HG03520 (cell line): Measurements from ENCODE around the gene ARRDC1.
A peak's percentile ranks its signal among the peaks of the same experiment; 100 is the strongest.
"Not testable (repeated sequence)": the region's sequence is repeated elsewhere in the genome, so short reads cannot be mapped to it uniquely, and the experiment has no call there.

ENCODE experiments used
- ATAC-seq: cut with Tn5 transposase; IDR thresholded peaks from one replicate; pipeline ENCODE4 v1.9.1; 2021; ENCODE audit warnings: mild to moderate bottlenecking, moderate library complexity; ENCODE audit not compliant: unreplicated experiment

Gene ARRDC1

GRCh38 chr9:137605121-137606004 is at the start of gene ARRDC1:
TSS of gene ARRDC1 (plus strand) at chr9:137605686. CDS start at chr9:137605718, 32 bp downstream.
- ATAC-seq = peak; percentile 75

- ATAC-seq = no peak
Measured at GRCh38 chr9:137556069-137556838, 49.2 kb upstream of the ARRDC1 start.

- ATAC-seq = no peak
Measured at GRCh38 chr9:137558127-137558526, 47.4 kb upstream of the ARRDC1 start.

- ATAC-seq = no peak
Measured at GRCh38 chr9:137564134-137564533, 41.4 kb upstream of the ARRDC1 start.

- ATAC-seq = no peak
Measured at GRCh38 chr9:137564817-137565411, 40.6 kb upstream of the ARRDC1 start.

- not testable (repeated sequence) for ATAC-seq
Measured at GRCh38 chr9:137568445-137568844, 37.0 kb upstream of the ARRDC1 start.

- ATAC-seq = no peak
Measured at GRCh38 chr9:137569609-137570203, 35.8 kb upstream of the ARRDC1 start.

- no peak for ATAC-seq
Measured at GRCh38 chr9:137570566-137570965, 34.9 kb upstream of the ARRDC1 start.

- ATAC-seq = no peak
Measured at GRCh38 chr9:137574192-137574591, 31.3 kb upstream of the ARRDC1 start.

- no peak for ATAC-seq
Measured at GRCh38 chr9:137575364-137575715, 30.1 kb upstream of the ARRDC1 start.

GRCh38 chr9:137575716-137576411 is 29.6 kb upstream of the ARRDC1 start:
- no peak for ATAC-seq

- ATAC-seq = peak; percentile 88
Measured at GRCh38 chr9:137578518-137579258, 26.8 kb upstream of the ARRDC1 start, which contains the start of gene DPH7. TSS of gene DPH7 (minus strand) at chr9:137578925. CDS start at chr9:137578777, 148 bp downstream.

- ATAC-seq = no peak
Measured at GRCh38 chr9:137579259-137579604, 26.3 kb upstream of the ARRDC1 start.

GRCh38 chr9:137580209-137580953 is 25.1 kb upstream of the ARRDC1 start:
- no peak for ATAC-seq

GRCh38 chr9:137580954-137581322 is 24.5 kb upstream of the ARRDC1 start:
- no peak for ATAC-seq

GRCh38 chr9:137581361-137582285 is 23.9 kb upstream of the ARRDC1 start:
- ATAC-seq = no peak

- ATAC-seq = no peak
Measured at GRCh38 chr9:137582286-137582860, 23.1 kb upstream of the ARRDC1 start.

- no peak for ATAC-seq
Measured at GRCh38 chr9:137583347-137583746, 22.1 kb upstream of the ARRDC1 start.
